Measurements from ENCODE around the gene KRTAP9-7.

Gene KRTAP9-7

GRCh38 chr17:41278176-41278955, 2.9 kb downstream of the KRTAP9-7 start:
- no peak for DNase-seq

GRCh38 chr17:41284043-41284442, 8.5 kb downstream of the KRTAP9-7 start:
- no peak for DNase-seq

- DNase-seq: no peak
Observed at GRCh38 chr17:41284546-41284945, 9.0 kb downstream of the KRTAP9-7 start.

GRCh38 chr17:41287050-41287449, 11.6 kb downstream of the KRTAP9-7 start:
- DNase-seq: no peak

GRCh38 chr17:41294016-41294415, 18.5 kb downstream of the KRTAP9-7 start:
- no peak for DNase-seq

GRCh38 chr17:41296846-41297245, 21.3 kb downstream of the KRTAP9-7 start:
- no peak for DNase-seq

GRCh38 chr17:41298458-41299135, 23.1 kb downstream of the KRTAP9-7 start:
- no peak for DNase-seq

GRCh38 chr17:41301204-41301790, 25.8 kb downstream of the KRTAP9-7 start:
- DNase-seq: no peak

- DNase-seq: no peak
Observed at GRCh38 chr17:41301916-41302901, 26.7 kb downstream of the KRTAP9-7 start, which contains the start of gene KRTAP29-1. Gene KRTAP29-1, minus strand, starts transcription at chr17:41302851. Its CDS starts 0 bp downstream, at chr17:41302851.

GRCh38 chr17:41302981-41303380, 27.5 kb downstream of the KRTAP9-7 start:
- no peak for DNase-seq

- DNase-seq: no peak
Observed at GRCh38 chr17:41304091-41304490, 28.6 kb downstream of the KRTAP9-7 start.

GRCh38 chr17:41307647-41308046, 32.1 kb downstream of the KRTAP9-7 start:
- DNase-seq: no peak

GRCh38 chr17:41308251-41308917, 32.9 kb downstream of the KRTAP9-7 start:
- DNase-seq: peak; percentile 87

- peak; percentile 47 for DNase-seq
Observed at GRCh38 chr17:41308918-41309359, 33.4 kb downstream of the KRTAP9-7 start, which contains the start of gene KRTAP16-1. Gene KRTAP16-1, minus strand, starts transcription at chr17:41309309. Its CDS starts 56 bp downstream, at chr17:41309253.

- no peak for DNase-seq
Observed at GRCh38 chr17:41311111-41311510, 35.6 kb downstream of the KRTAP9-7 start.

GRCh38 chr17:41315204-41315794, 39.8 kb downstream of the KRTAP9-7 start, which contains the start of gene KRTAP17-1:
Gene KRTAP17-1, minus strand, starts transcription at chr17:41315710. Its CDS starts 60 bp downstream, at chr17:41315650.
- no peak for DNase-seq

- no peak for DNase-seq
Observed at GRCh38 chr17:41315814-41316445, 40.4 kb downstream of the KRTAP9-7 start.

- DNase-seq: no peak
Observed at GRCh38 chr17:41318231-41318630, 42.7 kb downstream of the KRTAP9-7 start.

GRCh38 chr17:41322094-41322902, 46.8 kb downstream of the KRTAP9-7 start:
- peak; percentile 61 for DNase-seq

All from CD4-positive, alpha-beta T cell treated with Interleukin-12 subunit alpha and Interleukin-12 subunit beta, for 1 hour (primary cell).